Measurements from ENCODE around the gene TOMM34.

DNA sequence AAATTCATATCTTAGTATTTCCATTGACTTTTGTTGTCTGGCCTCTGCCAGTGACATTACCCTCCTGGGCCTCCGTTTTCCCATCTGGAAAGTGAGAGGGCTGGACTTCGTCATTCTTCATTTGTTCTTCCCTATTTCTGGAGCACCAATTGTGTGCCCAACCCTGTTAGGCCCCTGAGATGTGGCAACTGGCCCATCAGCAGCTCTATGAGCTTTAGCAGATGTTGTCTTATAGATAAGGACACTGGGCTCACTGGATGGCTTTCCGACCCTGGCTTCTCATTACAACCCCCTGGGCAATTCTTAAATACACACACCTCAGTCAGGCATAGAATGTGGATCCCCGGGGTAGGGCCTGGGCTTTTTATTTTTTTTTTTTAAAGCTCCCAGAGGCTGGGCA lies 35.7 kb downstream of the TOMM34 start:
- TF ChIP-seq SIN3A (IDR thresholded peaks at IDR 0.05; ENCODE audit: borderline replicate concordance in 2 of 2, control insufficient read depth in 1 of 2, low read depth in 2 of 2, low read length in 2 of 2), result no peak
- TF ChIP-seq IRF2 (CRISPR knock-in tag; IDR thresholded peaks at IDR 0.05), result no peak
- TF ChIP-seq, protein P1, sequence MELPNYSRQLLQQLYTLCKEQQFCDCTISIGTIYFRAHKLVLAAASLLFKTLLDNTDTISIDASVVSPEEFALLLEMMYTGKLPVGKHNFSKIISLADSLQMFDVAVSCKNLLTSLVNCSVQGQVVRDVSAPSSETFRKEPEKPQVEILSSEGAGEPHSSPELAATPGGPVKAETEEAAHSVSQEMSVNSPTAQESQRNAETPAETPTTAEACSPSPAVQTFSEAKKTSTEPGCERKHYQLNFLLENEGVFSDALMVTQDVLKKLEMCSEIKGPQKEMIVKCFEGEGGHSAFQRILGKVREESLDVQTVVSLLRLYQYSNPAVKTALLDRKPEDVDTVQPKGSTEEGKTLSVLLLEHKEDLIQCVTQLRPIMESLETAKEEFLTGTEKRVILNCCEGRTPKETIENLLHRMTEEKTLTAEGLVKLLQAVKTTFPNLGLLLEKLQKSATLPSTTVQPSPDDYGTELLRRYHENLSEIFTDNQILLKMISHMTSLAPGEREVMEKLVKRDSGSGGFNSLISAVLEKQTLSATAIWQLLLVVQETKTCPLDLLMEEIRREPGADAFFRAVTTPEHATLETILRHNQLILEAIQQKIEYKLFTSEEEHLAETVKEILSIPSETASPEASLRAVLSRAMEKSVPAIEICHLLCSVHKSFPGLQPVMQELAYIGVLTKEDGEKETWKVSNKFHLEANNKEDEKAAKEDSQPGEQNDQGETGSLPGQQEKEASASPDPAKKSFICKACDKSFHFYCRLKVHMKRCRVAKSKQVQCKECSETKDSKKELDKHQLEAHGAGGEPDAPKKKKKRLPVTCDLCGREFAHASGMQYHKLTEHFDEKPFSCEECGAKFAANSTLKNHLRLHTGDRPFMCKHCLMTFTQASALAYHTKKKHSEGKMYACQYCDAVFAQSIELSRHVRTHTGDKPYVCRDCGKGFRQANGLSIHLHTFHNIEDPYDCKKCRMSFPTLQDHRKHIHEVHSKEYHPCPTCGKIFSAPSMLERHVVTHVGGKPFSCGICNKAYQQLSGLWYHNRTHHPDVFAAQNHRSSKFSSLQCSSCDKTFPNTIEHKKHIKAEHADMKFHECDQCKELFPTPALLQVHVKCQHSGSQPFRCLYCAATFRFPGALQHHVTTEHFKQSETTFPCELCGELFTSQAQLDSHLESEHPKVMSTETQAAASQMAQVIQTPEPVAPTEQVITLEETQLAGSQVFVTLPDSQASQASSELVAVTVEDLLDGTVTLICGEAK (IDR thresholded peaks at IDR 0.05), result no peak
- TF ChIP-seq, protein P1 (CRISPR knock-in tag; IDR thresholded peaks at IDR 0.05), result no peak
- TF ChIP-seq SMC3 (conservative IDR thresholded peaks at IDR 0.05; ENCODE audit: insufficient read depth, low read depth, low read length), result no peak
- no peak for TF ChIP-seq JUNB (CRISPR knock-in tag; conservative IDR thresholded peaks at IDR 0.05)
- no peak for TF ChIP-seq ATF1 (CRISPR knock-in tag; IDR thresholded peaks at IDR 0.05)
- TF ChIP-seq ATF1 (tag; IDR thresholded peaks at IDR 0.05), result no peak
- TF ChIP-seq TEAD4 (IDR thresholded peaks at IDR 0.05; ENCODE audit: low read length), result no peak
- TF ChIP-seq TEAD4 (CRISPR knock-in tag; IDR thresholded peaks at IDR 0.05; ENCODE audit: borderline replicate concordance), result no peak
- TF ChIP-seq, protein P2, sequence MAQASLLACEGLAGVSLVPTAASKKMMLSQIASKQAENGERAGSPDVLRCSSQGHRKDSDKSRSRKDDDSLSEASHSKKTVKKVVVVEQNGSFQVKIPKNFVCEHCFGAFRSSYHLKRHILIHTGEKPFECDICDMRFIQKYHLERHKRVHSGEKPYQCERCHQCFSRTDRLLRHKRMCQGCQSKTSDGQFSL (CRISPR knock-in tag; IDR thresholded peaks at IDR 0.05), result no peak
- TF ChIP-seq, protein P2 (tag; IDR thresholded peaks at IDR 0.05), result no peak
- no peak for TF ChIP-seq SIN3B (IDR thresholded peaks at IDR 0.05; ENCODE audit: low read depth)
